PC-3 (cell line): Measurements from ENCODE around the gene ABCC10. TPM values are rescaled to one million over a fixed set of nuclear protein-coding genes. Genes with fewer than 3 reads are reported as not detected.

ENCODE experiments used
- ATAC-seq: fragments of 200-7000 bp; cut with Tn5 transposase; 2 replicates; pipeline ENCODE4 v1.9.1; 2020; ENCODE audit warnings: mild to moderate bottlenecking, moderate library complexity
- BruUV-seq: library from RNA; stranded (reverse); fragments of 400-500 nt; replicated peaks from 2 replicates; lab custom pipeline; 2021; lab: Mats Ljungman, UMichigan
- CTCF ChIA-PET: fragments of 300-600 bp; sonication (Branson Sonifier 250); formaldehyde crosslinking; loops from one replicate; lab custom pipeline; 2022; ENCODE audit warnings: antibody characterized with exemption; lab: Charles Lee
- POLR2A ChIA-PET: fragments of 300-600 bp; sonication (Branson Sonifier 250); formaldehyde crosslinking; loops from one replicate; lab custom pipeline; 2022; ENCODE audit warnings: antibody characterized with exemption; ENCODE audit not compliant: unreplicated experiment; lab: Charles Lee
- DNase-seq: peaks from one replicate; pipeline ENCODE4 v3.0.0-alpha.2; 2015
- H2AFZ ChIP-seq: fragments of 300-600 bp; sonication (generic); 2 replicates; pipeline ENCODE4 v1.6.0; 2016; ENCODE audit warnings: antibody characterized with exemption, low read length
- H3F3A ChIP-seq: fragments of 300-600 bp; sonication (generic); one replicate; pipeline ENCODE4 v1.6.0; 2017; ENCODE audit warnings: antibody characterized with exemption, low read length, control low read depth, mild to moderate bottlenecking; ENCODE audit not compliant: unreplicated experiment
- H3K27ac ChIP-seq: fragments of 300-600 bp; sonication (generic); 2 replicates; pipeline ENCODE4 v1.5.1; 2016; ENCODE audit warnings: mild to moderate bottlenecking, low read length
- H3K27me3 ChIP-seq: fragments of 300-600 bp; sonication (generic); 2 replicates; pipeline ENCODE4 v1.6.1; 2016; ENCODE audit warnings: low read length, mixed read lengths
- H3K36me3 ChIP-seq: fragments of 300-600 bp; sonication (generic); 2 replicates; pipeline ENCODE4 v1.6.1; 2016; ENCODE audit warnings: low read depth, mixed run types, low read length, mixed read lengths
- H3K4me1 ChIP-seq: fragments of 300-600 bp; sonication (generic); 2 replicates; pipeline ENCODE4 v1.5.1; 2016; ENCODE audit warnings: low read length; ENCODE audit not compliant: insufficient read depth
- H3K4me2 ChIP-seq: fragments of 300-600 bp; sonication (generic); 2 replicates; pipeline ENCODE4 v1.6.0; 2016; ENCODE audit warnings: low read length
- H3K4me3 ChIP-seq: fragments of 300-600 bp; sonication (generic); 2 replicates; pipeline ENCODE4 v1.5.1; 2016; ENCODE audit warnings: mild to moderate bottlenecking, low read length, mixed read lengths
- H3K79me2 ChIP-seq: fragments of 300-600 bp; sonication (generic); 2 replicates; pipeline ENCODE4 v1.6.1; 2017; ENCODE audit warnings: low read length, mixed read lengths
- H3K9ac ChIP-seq: fragments of 300-600 bp; sonication (generic); 2 replicates; pipeline ENCODE4 v1.6.0; 2016; ENCODE audit warnings: mild to moderate bottlenecking, low read length
- H3K9me2 ChIP-seq: fragments of 300-600 bp; sonication (generic); replicated peaks from 2 replicates; pipeline ENCODE4 v1.6.1; 2016; ENCODE audit warnings: mixed run types, low read length, mixed read lengths
- H3K9me3 ChIP-seq: fragments of 300-600 bp; sonication (generic); 2 replicates; pipeline ENCODE4 v1.6.1; 2016; ENCODE audit warnings: low read length, mixed read lengths
- H4K20me1 ChIP-seq: fragments of 300-600 bp; sonication (generic); 2 replicates; pipeline ENCODE4 v1.6.1; 2016; ENCODE audit warnings: low read length, mixed read lengths
- EZH2 ChIP-seq: fragments of 300-600 bp; sonication (generic); IDR thresholded peaks from one replicate; pipeline ENCODE4 v1.6.1; 2017; ENCODE audit warnings: antibody characterized with exemption, mild to moderate bottlenecking, low read length; ENCODE audit not compliant: unreplicated experiment
- EZH2phosphoT487 ChIP-seq: fragments of 300-600 bp; sonication (generic); IDR thresholded peaks from 2 replicates; pipeline ENCODE4 v1.6.1; 2018; ENCODE audit warnings: mild to moderate bottlenecking, antibody characterized with exemption, low read length, borderline replicate concordance
- intact Hi-C: fragments of 100-400 bp; cut with micrococcal nuclease; formaldehyde crosslinking; loops from 2 replicates; pipeline ENCODE4 v1.9.0; 2023
- total RNA-seq: library from RNA; depleted of rRNA; stranded (reverse); fragments of >200 nt; gene quantifications from 2 replicates; pipeline ENCODE4 v1.2.3, GENCODE V29; 2014
- TF ChIP-seq, protein P1 (sequence below): fragments of 300-600 bp; sonication (generic); conservative IDR thresholded peaks from 2 replicates; pipeline ENCODE4 v1.5.1; 2017; ENCODE audit warnings: antibody characterized with exemption, low read depth, mild to moderate bottlenecking, low read length

The ABCC10 gene
- total RNA-seq, 1 experiment from 2014 or later: 23.1 TPM

- no peaks in the 10 kb centered on the region for H3K9me3 ChIP-seq
- H2AFZ ChIP-seq: no peak overlapping the region
- no peaks in the 10 kb centered on the region for H3K36me3 ChIP-seq
- ChIA-PET CTCF (interaction anchor here (0.7 kb wide), 1 partner anchor 21 kb away, joined by 3 read pairs; no protein-coding TSS in a partner anchor), POLR2A (no interaction called here)
- H3F3A ChIP-seq: no peaks in the 10 kb centered on the region
- H3K4me1 ChIP-seq: no peaks in the 10 kb centered on the region
- BruUV-seq: no TSS peak
- intact Hi-C loops: no loop called here
- no peaks in the 10 kb centered on the region for H3K9me2 ChIP-seq
- no peaks in the 10 kb centered on the region; the same call in 1 of the 2 replicates for H3K27me3 ChIP-seq
- DNase-seq (no peak), ATAC-seq (no peak)
- H3K27ac ChIP-seq: no peak overlapping the region
- no peaks in the 10 kb centered on the region for H3K79me2 ChIP-seq
- TF ChIP-seq, protein P1, sequence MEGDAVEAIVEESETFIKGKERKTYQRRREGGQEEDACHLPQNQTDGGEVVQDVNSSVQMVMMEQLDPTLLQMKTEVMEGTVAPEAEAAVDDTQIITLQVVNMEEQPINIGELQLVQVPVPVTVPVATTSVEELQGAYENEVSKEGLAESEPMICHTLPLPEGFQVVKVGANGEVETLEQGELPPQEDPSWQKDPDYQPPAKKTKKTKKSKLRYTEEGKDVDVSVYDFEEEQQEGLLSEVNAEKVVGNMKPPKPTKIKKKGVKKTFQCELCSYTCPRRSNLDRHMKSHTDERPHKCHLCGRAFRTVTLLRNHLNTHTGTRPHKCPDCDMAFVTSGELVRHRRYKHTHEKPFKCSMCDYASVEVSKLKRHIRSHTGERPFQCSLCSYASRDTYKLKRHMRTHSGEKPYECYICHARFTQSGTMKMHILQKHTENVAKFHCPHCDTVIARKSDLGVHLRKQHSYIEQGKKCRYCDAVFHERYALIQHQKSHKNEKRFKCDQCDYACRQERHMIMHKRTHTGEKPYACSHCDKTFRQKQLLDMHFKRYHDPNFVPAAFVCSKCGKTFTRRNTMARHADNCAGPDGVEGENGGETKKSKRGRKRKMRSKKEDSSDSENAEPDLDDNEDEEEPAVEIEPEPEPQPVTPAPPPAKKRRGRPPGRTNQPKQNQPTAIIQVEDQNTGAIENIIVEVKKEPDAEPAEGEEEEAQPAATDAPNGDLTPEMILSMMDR: no peak
- TF ChIP-seq EZH2phosphoT487 (no peak), EZH2 (no peak)
- no peaks in the 10 kb centered on the region for H4K20me1 ChIP-seq
- no peak overlapping the region for H3K4me2 ChIP-seq
- no peak overlapping the region for H3K4me3 ChIP-seq
- no peak overlapping the region for H3K9ac ChIP-seq
Observed at GRCh38 chr6:43460032-43460431, 32.7 kb downstream of the ABCC10 start.

DNA sequence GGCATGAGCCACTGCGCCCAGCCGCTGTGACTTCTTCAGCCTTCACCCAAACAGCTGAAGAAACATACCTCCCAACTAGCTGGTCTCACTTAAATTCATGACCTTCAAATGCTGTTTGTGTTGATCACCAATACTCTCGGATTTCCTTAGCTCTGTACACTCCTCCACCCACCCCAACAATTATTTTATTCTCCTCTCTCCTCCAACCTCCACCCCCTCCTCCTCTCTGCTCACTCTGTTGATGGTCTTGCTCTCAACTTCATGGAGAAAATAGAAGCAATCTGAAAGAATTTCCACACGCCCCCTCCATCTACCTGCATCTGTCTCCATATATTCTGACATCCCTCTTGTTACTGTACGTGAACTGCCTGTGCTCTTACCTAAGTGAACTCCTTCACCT is 34.6 kb downstream of the ABCC10 start:
- no peak for TF ChIP-seq EZH2
- no peak for TF ChIP-seq EZH2phosphoT487
- TF ChIP-seq, protein P1: no peak
- ATAC-seq (no peak), DNase-seq (no peak)
- ChIA-PET POLR2A (no interaction called here), CTCF (no interaction called here)
- H3K4me2 ChIP-seq: no peak overlapping the region
- no TSS peak for BruUV-seq
- no peaks in the 10 kb centered on the region for H4K20me1 ChIP-seq
- no peaks in the 10 kb centered on the region for H3K9me2 ChIP-seq
- H2AFZ ChIP-seq: no peak overlapping the region
- H3K79me2 ChIP-seq: no peaks in the 10 kb centered on the region
- H3K27me3 ChIP-seq: no peaks in the 10 kb centered on the region; the same call in 1 of the 2 replicates
- no peaks in the 10 kb centered on the region for H3K9me3 ChIP-seq
- H3K4me3 ChIP-seq: no peak overlapping the region
- no peaks in the 10 kb centered on the region for H3K36me3 ChIP-seq
- H3K4me1 ChIP-seq: no peaks in the 10 kb centered on the region
- H3K9ac ChIP-seq: no peak overlapping the region
- H3K27ac ChIP-seq: no peak overlapping the region
- intact Hi-C loops: no loop called here
- no peaks in the 10 kb centered on the region for H3F3A ChIP-seq

- TF ChIP-seq, protein P1: no peak
- no peak for TF ChIP-seq EZH2phosphoT487
- no peak for TF ChIP-seq EZH2
- no peaks in the 10 kb centered on the region for H3K9me2 ChIP-seq
- intact Hi-C loops: no loop called here
- DNase-seq (no peak), ATAC-seq (no peak)
- no peaks in the 10 kb centered on the region; the same call in 1 of the 2 replicates for H3K27me3 ChIP-seq
- H3K4me1 ChIP-seq: no peaks in the 10 kb centered on the region
- CTCF ChIA-PET: no interaction called here
- no peak overlapping the region for H3K4me3 ChIP-seq
- no peak overlapping the region for H2AFZ ChIP-seq
- BruUV-seq: no TSS peak
- POLR2A ChIA-PET: no interaction called here
- no peaks in the 10 kb centered on the region for H4K20me1 ChIP-seq
- no peaks in the 10 kb centered on the region for H3K79me2 ChIP-seq
- no peaks in the 10 kb centered on the region for H3K36me3 ChIP-seq
- no peaks in the 10 kb centered on the region for H3K9me3 ChIP-seq
- H3K4me2 ChIP-seq: no peak overlapping the region
- H3K27ac ChIP-seq: no peak overlapping the region
- no peak overlapping the region for H3K9ac ChIP-seq
- no peaks in the 10 kb centered on the region for H3F3A ChIP-seq
Observed at GRCh38 chr6:43464337-43464736, 37.0 kb downstream of the ABCC10 start.
